Epithelial cell of esophagus (primary cell): ENCODE results near the gene ZFPM1.

Source experiments
- DNase-seq: peaks from one replicate; pipeline ENCODE4 v3.0.0; 2010; ENCODE audit warnings: low read depth
- H3K4me3 ChIP-seq: 2 replicates; pipeline ENCODE4 v1.5.1; 2011; ENCODE audit warnings: mild to moderate bottlenecking, low read length, control low read depth
- CTCF ChIP-seq: IDR thresholded peaks from 2 replicates; pipeline ENCODE4 v1.5.1; 2011; ENCODE audit warnings: low read depth, mild to moderate bottlenecking, low read length, control low read depth, inconsistent platforms; ENCODE audit not compliant: insufficient read depth; ENCODE audit errors: missing control alignments

ZFPM1 gene

GRCh38 chr16:88418869-88419268 is 34.2 kb upstream of the ZFPM1 start:
- no peak overlapping the region for H3K4me3 ChIP-seq
- no peak for DNase-seq
- no peak for TF ChIP-seq CTCF

- no peak for DNase-seq
- TF ChIP-seq CTCF: no peak
- H3K4me3 ChIP-seq: no peak overlapping the region
These were observed 33.3 kb upstream of the ZFPM1 start for GRCh38 chr16:88419790-88420189.

GRCh38 chr16:88420496-88420895 is 32.6 kb upstream of the ZFPM1 start:
- no peak overlapping the region for H3K4me3 ChIP-seq
- no peak for TF ChIP-seq CTCF
- DNase-seq: no peak

- H3K4me3 ChIP-seq: no peak overlapping the region
- no peak for TF ChIP-seq CTCF
- no peak for DNase-seq
These were observed 31.8 kb upstream of the ZFPM1 start for GRCh38 chr16:88421301-88421700.

- no peak for DNase-seq
- no peak overlapping the region for H3K4me3 ChIP-seq
- TF ChIP-seq CTCF: no peak
These were observed 31.1 kb upstream of the ZFPM1 start for GRCh38 chr16:88421871-88422433.

- no peak for TF ChIP-seq CTCF
- no peak for DNase-seq
- no peak overlapping the region for H3K4me3 ChIP-seq
These were observed 30.2 kb upstream of the ZFPM1 start for GRCh38 chr16:88422733-88423447.

- no peak overlapping the region for H3K4me3 ChIP-seq
- TF ChIP-seq CTCF: no peak
- DNase-seq: no peak
These were observed 29.6 kb upstream of the ZFPM1 start for GRCh38 chr16:88423448-88423850.
